A549 (cell line): ENCODE results near the gene PGS1. TPM values are rescaled to one million over a fixed set of nuclear protein-coding genes. Genes with fewer than 3 reads are reported as not detected.

ENCODE experiments used
- ATAC-seq, 2 experiments: fragments of 200-7000 bp in 1 of 2; fragments of >200 bp in 1 of 2; cut with Nextera tagmentation in 1 of 2; cut with Tn5 transposase in 1 of 2; 3 replicates each; pipeline versions ENCODE4 v1.8.0 to v1.9.1; 2018 to 2020; ENCODE audit warnings: mild to moderate bottlenecking in 1 of 2, moderate library complexity in 1 of 2
- CTCF ChIA-PET: fragments of 300-600 bp; sonication (Branson Sonifier 250); formaldehyde crosslinking; extraction: SDS; loops from one replicate; lab custom pipeline; 2021; ENCODE audit warnings: antibody characterized with exemption, inconsistent platforms; lab: Yijun Ruan, JAX
- POLR2A ChIA-PET: fragments of 350-600 bp; formaldehyde crosslinking; extraction: SDS; loops from one replicate; lab custom pipeline; 2021; ENCODE audit warnings: antibody characterized with exemption, inconsistent platforms; lab: Yijun Ruan, JAX
- DNase-seq, 2 experiments: peaks; one replicate each; pipeline versions ENCODE4 v3.0.0 to v3.0.0-alpha.2; 2011 to 2016; ENCODE audit warnings: low read depth in 1 of 2, low spot score in 1 of 2
- FAIRE-seq: peaks from 2 replicates; lab custom pipeline; 2011; peaks lifted over from hg19 to GRCh38; lab: Jason Lieb, UNC
- H3K27ac ChIP-seq, 2 experiments: fragments of >200 bp; sonication (Bioruptor Twin); formaldehyde crosslinking; 3 replicates each; pipeline ENCODE4 v1.5.1; 2016 to 2017
- H3K4me1 ChIP-seq: fragments of >200 bp; sonication (Bioruptor Twin); formaldehyde crosslinking; 3 replicates; pipeline ENCODE4 v1.6.1; 2016
- H3K4me2 ChIP-seq: fragments of >200 bp; sonication (Bioruptor Twin); formaldehyde crosslinking; 3 replicates; pipeline ENCODE4 v1.6.1; 2016
- H3K4me3 ChIP-seq: fragments of >200 bp; sonication (Bioruptor Twin); formaldehyde crosslinking; 3 replicates; pipeline ENCODE4 v1.5.1; 2016
- H3K9me3 ChIP-seq: fragments of >200 bp; sonication (Bioruptor Twin); formaldehyde crosslinking; 3 replicates; pipeline ENCODE4 v1.6.1; 2016
- ATOH8 ChIP-seq: fragments of 250-450 bp; sonication (Bioruptor Pico); IDR thresholded peaks from 2 replicates; pipeline ENCODE4 v1.5.0; 2020; ENCODE audit warnings: low read depth, mild to moderate bottlenecking, moderate library complexity
- BHLHE40 ChIP-seq: IDR thresholded peaks from 2 replicates; pipeline ENCODE4 v1.6.1; 2012; ENCODE audit warnings: low read depth, low read length, inconsistent platforms
- CHD2 ChIP-seq: fragments of 150-350 bp; IDR thresholded peaks from 2 replicates; pipeline ENCODE4 v1.6.1; 2014; ENCODE audit warnings: low read length; ENCODE audit not compliant: partially characterized antibody
- EHMT2 ChIP-seq: fragments of 200-600 bp; sonication (generic); IDR thresholded peaks from 2 replicates; pipeline ENCODE4 v1.6.1; 2016; ENCODE audit warnings: antibody characterized with exemption, low read depth, mild to moderate bottlenecking, moderate library complexity
- ELK1 ChIP-seq: fragments of 150-350 bp; IDR thresholded peaks from 2 replicates; pipeline ENCODE4 v1.6.1; 2014; ENCODE audit warnings: low read depth, mild to moderate bottlenecking, low read length
- EP300 ChIP-seq, 2 experiments: fragments of >200 bp; sonication (Bioruptor Twin); formaldehyde crosslinking; IDR thresholded peaks; 2 replicates in 1 of 2; 3 replicates in 1 of 2; pipeline ENCODE4 v1.6.1; 2016 to 2017
- FOSB ChIP-seq: fragments of 250-450 bp; sonication (Bioruptor Pico); IDR thresholded peaks from 2 replicates; pipeline ENCODE4 v1.5.0; 2020; ENCODE audit warnings: mild to moderate bottlenecking, moderate library complexity
- GATA3 ChIP-seq: IDR thresholded peaks from 2 replicates; pipeline ENCODE4 v1.6.1; 2012; ENCODE audit warnings: borderline replicate concordance
- HES2 ChIP-seq: fragments of >200 bp; sonication (Bioruptor Twin); formaldehyde crosslinking; IDR thresholded peaks from 2 replicates; pipeline ENCODE4 v1.6.1; 2016
- KDM1A ChIP-seq: fragments of 200-600 bp; sonication (generic); IDR thresholded peaks from 2 replicates; pipeline ENCODE4 v1.6.1; 2016; ENCODE audit warnings: low read depth, mild to moderate bottlenecking
- MAFK ChIP-seq: fragments of 450-650 bp; IDR thresholded peaks from 2 replicates; pipeline ENCODE4 v1.6.1; 2014; ENCODE audit not compliant: partially characterized antibody
- MAX ChIP-seq: IDR thresholded peaks from 2 replicates; pipeline ENCODE4 v1.6.1; 2012
- MAZ ChIP-seq: fragments of 150-350 bp; IDR thresholded peaks from 2 replicates; pipeline ENCODE4 v1.6.1; 2014; ENCODE audit warnings: antibody characterized with exemption, low read depth, low read length, borderline replicate concordance
- RCOR1 ChIP-seq: fragments of 150-350 bp; IDR thresholded peaks from 2 replicates; pipeline ENCODE4 v1.6.1; 2014; ENCODE audit warnings: antibody characterized with exemption, low read length, low read depth
- REST ChIP-seq: fragments of 200-600 bp; sonication (generic); IDR thresholded peaks from 2 replicates; pipeline ENCODE4 v1.6.1; 2016; ENCODE audit warnings: antibody characterized with exemption, mild to moderate bottlenecking, moderate library complexity
- RFX5 ChIP-seq: fragments of 450-650 bp; IDR thresholded peaks from 2 replicates; pipeline ENCODE4 v1.7.1; 2014; ENCODE audit warnings: antibody characterized with exemption, mild to moderate bottlenecking, moderate library complexity
- RNF2 ChIP-seq: fragments of 200-600 bp; sonication (generic); IDR thresholded peaks from 2 replicates; pipeline ENCODE4 v1.6.1; 2016; ENCODE audit warnings: low read depth, mild to moderate bottlenecking, antibody characterized with exemption, moderate library complexity, borderline replicate concordance
- TFCP2L1 ChIP-seq: fragments of 250-450 bp; sonication (Bioruptor Pico); IDR thresholded peaks from 2 replicates; pipeline ENCODE4 v1.5.0; 2021; ENCODE audit warnings: mild to moderate bottlenecking
- ZNF302 ChIP-seq: fragments of 250-450 bp; sonication (Bioruptor Pico); IDR thresholded peaks from 2 replicates; pipeline ENCODE4 v1.9.0; 2021; ENCODE audit warnings: inconsistent platforms, mild to moderate bottlenecking, moderate library complexity
- WGBS: methylation state at CpG from one replicate; pipeline ENCODE4 v1.1.6; 2017; ENCODE audit errors: missing lambda C conversion rate; 5-methylcytosine and 5-hydroxymethylcytosine counted together
- polyA plus RNA-seq, 4 experiments: library from polyadenylated mRNA; depleted of rRNA in 3 of 4; stranded (reverse); fragments of >200 nt; fragmentation: RNase III in 1 of 4; extraction: RNeasy Plus Mini Kit Qiagen cat#74134 plus additional on column Dnase treatment in 1 of 4; gene quantifications; 2 replicates in 3 of 4; 3 replicates in 1 of 4; pipeline ENCODE4 v1.2.3, GENCODE V29; 2011 to 2017

Gene PGS1
- polyA plus RNA-seq, 2 of the 4 experiments (the other 2 are of a cell fraction): 23.7 to 29.5 TPM

- TF ChIP-seq REST (no peak), KDM1A (no peak), MAX (no peak)
These were observed 41.7 kb downstream of the PGS1 start (continued) for GRCh38 chr17:78419970-78420815.

GRCh38 chr17:78421084-78421533 lies 42.7 kb downstream of the PGS1 start:
- no peak for DNase-seq
- POLR2A ChIA-PET: interaction anchor here (0.7 to 2.3 kb wide), 3 partner anchors 43 to 63 kb away, joined by 3 to 24 read pairs (median 5); partner anchors contain the start of genes PGS1 and SOCS3
- peak in 1 of 2 experiments; percentile 35; a peak in 3 of 6 replicates for ATAC-seq
- Histone ChIP-seq H3K4me2 (peak overlapping the region; percentile 62), H3K9me3 (no peaks in the 10 kb centered on the region), H3K4me1 (peaks cover 38% of the 10 kb centered on the region), H3K27ac (peak overlapping the region; percentile 53 to 78), H3K4me3 (no peak overlapping the region)
- TF ChIP-seq KDM1A (no peak), RNF2 (no peak), MAFK (no peak), RFX5 (no peak), RCOR1 (no peak), ELK1 (no peak)
- CTCF ChIA-PET: interaction anchor here (0.7 to 12.8 kb wide), 41 partner anchors 11 to 400 kb away, joined by 3 to 388 read pairs (median 6); partner anchors contain the start of genes BIRC5 and SOCS3
- 45% methylated on average over 3 of the region's 6 CpGs for WGBS
- no peak for FAIRE-seq

GRCh38 chr17:78421534-78422266 lies 43.3 kb downstream of the PGS1 start:
- ChIA-PET CTCF (interaction anchor here (0.6 to 12.8 kb wide), 66 partner anchors 10 to 551 kb away, joined by 3 to 388 read pairs (median 6); partner anchors contain the start of genes BIRC5 and SOCS3), POLR2A (interaction anchor here (0.7 to 2.3 kb wide), 4 partner anchors 9 to 64 kb away, joined by 3 to 24 read pairs (median 4); partner anchors contain the start of genes PGS1 and SOCS3)
- H3K4me3 ChIP-seq: no peak overlapping the region
- H3K4me2 ChIP-seq: peak overlapping the region; percentile 62
- ATAC-seq (peak; percentile 79 to 87), FAIRE-seq (peak; percentile 72), DNase-seq (peak; percentile 91 to 95)
- WGBS: 24% methylated on average over 24 of the region's 24 CpGs
- peak overlapping the region; percentile 61 to 78; a peak in 5 of 6 replicates for H3K27ac ChIP-seq
- peaks cover 38% of the 10 kb centered on the region for H3K4me1 ChIP-seq
- no peaks in the 10 kb centered on the region for H3K9me3 ChIP-seq
- TF ChIP-seq EP300 (IDR thresholded peaks at IDR 0.05) (peak in 1 of 2 experiments; percentile 63; a peak in 2 of 5 replicates), TFCP2L1 (CRISPR knock-in tag) (no peak), GATA3 (peak; percentile 97), RCOR1 (no peak), REST (no peak), BHLHE40 (no peak), FOSB (CRISPR knock-in tag) (no peak), EHMT2 (no peak), MAZ (no peak), HES2 (0 out of 2 replicates have a peak, but pooled peaks have one; percentile 35), ATOH8 (CRISPR knock-in tag) (no peak), CHD2 (no peak), ZNF302 (CRISPR knock-in tag) (no peak), KDM1A (no peak)
